ENCODE data around the gene SLAMF9.

The SLAMF9 gene

GRCh38 chr1:159934136-159935039 lies 19.6 kb downstream of the SLAMF9 start:
- H2AFZ ChIP-seq (ENCODE audit: low read depth, low read length, severe bottlenecking), result no peak overlapping the region

GRCh38 chr1:159933347-159933746 lies 20.7 kb downstream of the SLAMF9 start:
- no peaks in the 10 kb centered on the region for H3K27me3 ChIP-seq (ENCODE audit: low read length)
- no peak overlapping the region for H2AFZ ChIP-seq (ENCODE audit: low read depth, low read length, severe bottlenecking)
- H3K4me2 ChIP-seq (ENCODE audit: low read depth, low read length, poor library complexity, severe bottlenecking), result no peak overlapping the region
- no peak overlapping the region for H3K27ac ChIP-seq (ENCODE audit: low read depth, low read length)
- no peak overlapping the region for H3K9ac ChIP-seq (ENCODE audit: low read length)
- H3F3A ChIP-seq (ENCODE audit: insufficient read depth), result no peaks in the 10 kb centered on the region
- H3K4me3 ChIP-seq (ENCODE audit: insufficient read depth, low read length, poor library complexity, severe bottlenecking), result no peak overlapping the region
- TF ChIP-seq EZH2phosphoT487 (conservative IDR thresholded peaks at IDR 0.05; ENCODE audit: low read length), result no peak
- no peak for TF ChIP-seq CTCF (IDR thresholded peaks at IDR 0.05; ENCODE audit: insufficient read depth, low read length, poor library complexity, severe bottlenecking)
- H3K9me3 ChIP-seq (ENCODE audit: insufficient read depth, low read length), result no peaks in the 10 kb centered on the region
- no peaks in the 10 kb centered on the region for H3K9me2 ChIP-seq (replicated peaks; ENCODE audit: insufficient read depth, low read length)
- no peaks in the 10 kb centered on the region for H4K20me1 ChIP-seq (ENCODE audit: low read depth, low read length)
- no peaks in the 10 kb centered on the region for H3K36me3 ChIP-seq (ENCODE audit: low read length)
- H3K79me2 ChIP-seq (ENCODE audit: insufficient read depth, low read length), result no peaks in the 10 kb centered on the region

More at GRCh38 chr1:159934136-159935039, 19.6 kb downstream of the SLAMF9 start:
- Histone ChIP-seq H3K79me2 (ENCODE audit: insufficient read depth, low read length) (no peaks in the 10 kb centered on the region), H3K4me3 (ENCODE audit: insufficient read depth, low read length, poor library complexity, severe bottlenecking) (no peak overlapping the region), H3K4me2 (ENCODE audit: low read depth, low read length, poor library complexity, severe bottlenecking) (no peak overlapping the region), H3K9me3 (ENCODE audit: insufficient read depth, low read length) (no peaks in the 10 kb centered on the region), H3K27ac (ENCODE audit: low read depth, low read length) (no peak overlapping the region), H3K27me3 (ENCODE audit: low read length) (no peaks in the 10 kb centered on the region), H3K36me3 (ENCODE audit: low read length) (no peaks in the 10 kb centered on the region), H3F3A (ENCODE audit: insufficient read depth) (no peaks in the 10 kb centered on the region), H3K9me2 (replicated peaks; ENCODE audit: insufficient read depth, low read length) (no peaks in the 10 kb centered on the region), H3K9ac (ENCODE audit: low read length) (no peak overlapping the region), H4K20me1 (ENCODE audit: low read depth, low read length) (no peaks in the 10 kb centered on the region)
- TF ChIP-seq CTCF (IDR thresholded peaks at IDR 0.05; ENCODE audit: insufficient read depth, low read length, poor library complexity, severe bottlenecking) (no peak), EZH2phosphoT487 (conservative IDR thresholded peaks at IDR 0.05; ENCODE audit: low read length) (no peak)

- Histone ChIP-seq H3K27me3 (ENCODE audit: low read length) (no peaks in the 10 kb centered on the region), H3K79me2 (ENCODE audit: insufficient read depth, low read length) (no peaks in the 10 kb centered on the region)
- no peak for TF ChIP-seq EZH2phosphoT487 (conservative IDR thresholded peaks at IDR 0.05; ENCODE audit: low read length)
- TF ChIP-seq CTCF (IDR thresholded peaks at IDR 0.05; ENCODE audit: insufficient read depth, low read length, poor library complexity, severe bottlenecking), result no peak
These were observed 21.4 kb downstream of the SLAMF9 start for GRCh38 chr1:159932296-159933285.

More at GRCh38 chr1:159932296-159933285, 21.4 kb downstream of the SLAMF9 start:
- Histone ChIP-seq H3K9me2 (replicated peaks; ENCODE audit: insufficient read depth, low read length) (no peaks in the 10 kb centered on the region), H2AFZ (ENCODE audit: low read depth, low read length, severe bottlenecking) (no peak overlapping the region), H4K20me1 (ENCODE audit: low read depth, low read length) (no peaks in the 10 kb centered on the region), H3K9ac (ENCODE audit: low read length) (no peak overlapping the region), H3K4me2 (ENCODE audit: low read depth, low read length, poor library complexity, severe bottlenecking) (no peak overlapping the region), H3K9me3 (ENCODE audit: insufficient read depth, low read length) (no peaks in the 10 kb centered on the region), H3K27ac (ENCODE audit: low read depth, low read length) (no peak overlapping the region), H3F3A (ENCODE audit: insufficient read depth) (no peaks in the 10 kb centered on the region), H3K4me3 (ENCODE audit: insufficient read depth, low read length, poor library complexity, severe bottlenecking) (no peak overlapping the region), H3K36me3 (ENCODE audit: low read length) (no peaks in the 10 kb centered on the region)

Measured in SU-DHL-6 (cell line).